Activated naive CD4-positive, alpha-beta T cell treated with anti-CD3 and anti-CD28 coated beads, Interleukin-2, amount 10 ng/mL, durations not matched to agents 5 hours and 36 hours (primary cell): ENCODE data around the gene GRIK3. TPM values are rescaled to one million over a fixed set of nuclear protein-coding genes. Genes with fewer than 3 reads are reported as not detected.

Experiments
- total RNA-seq, 2 experiments: library from RNA; stranded (reverse); gene quantifications; one replicate each; pipeline ENCODE4 v1.2.3, GENCODE V29; 2021

The GRIK3 gene
- not detected for total RNA-seq

GRCh38 chr1:37034121-37035013, at the start of gene GRIK3:
TSS of gene GRIK3 (minus strand) at chr1:37034515. CDS start at chr1:37034108, 407 bp downstream.

